GM12892 (cell line): Measurements from ENCODE around the gene HSPA12B.

Source experiments
- POLR2A ChIP-seq: IDR thresholded peaks from 2 replicates; pipeline ENCODE4 v1.6.1; 2011; ENCODE audit warnings: low read depth, low read length, control low read depth
- POLR2AphosphoS5 ChIP-seq: IDR thresholded peaks from 2 replicates; pipeline ENCODE4 v1.6.1; 2011; ENCODE audit warnings: low read depth, low read length, control low read depth
- TAF1 ChIP-seq: IDR thresholded peaks from 2 replicates; pipeline ENCODE4 v1.6.1; 2011; ENCODE audit warnings: low read depth, mild to moderate bottlenecking, control low read depth, low read length, borderline replicate concordance

DNA sequence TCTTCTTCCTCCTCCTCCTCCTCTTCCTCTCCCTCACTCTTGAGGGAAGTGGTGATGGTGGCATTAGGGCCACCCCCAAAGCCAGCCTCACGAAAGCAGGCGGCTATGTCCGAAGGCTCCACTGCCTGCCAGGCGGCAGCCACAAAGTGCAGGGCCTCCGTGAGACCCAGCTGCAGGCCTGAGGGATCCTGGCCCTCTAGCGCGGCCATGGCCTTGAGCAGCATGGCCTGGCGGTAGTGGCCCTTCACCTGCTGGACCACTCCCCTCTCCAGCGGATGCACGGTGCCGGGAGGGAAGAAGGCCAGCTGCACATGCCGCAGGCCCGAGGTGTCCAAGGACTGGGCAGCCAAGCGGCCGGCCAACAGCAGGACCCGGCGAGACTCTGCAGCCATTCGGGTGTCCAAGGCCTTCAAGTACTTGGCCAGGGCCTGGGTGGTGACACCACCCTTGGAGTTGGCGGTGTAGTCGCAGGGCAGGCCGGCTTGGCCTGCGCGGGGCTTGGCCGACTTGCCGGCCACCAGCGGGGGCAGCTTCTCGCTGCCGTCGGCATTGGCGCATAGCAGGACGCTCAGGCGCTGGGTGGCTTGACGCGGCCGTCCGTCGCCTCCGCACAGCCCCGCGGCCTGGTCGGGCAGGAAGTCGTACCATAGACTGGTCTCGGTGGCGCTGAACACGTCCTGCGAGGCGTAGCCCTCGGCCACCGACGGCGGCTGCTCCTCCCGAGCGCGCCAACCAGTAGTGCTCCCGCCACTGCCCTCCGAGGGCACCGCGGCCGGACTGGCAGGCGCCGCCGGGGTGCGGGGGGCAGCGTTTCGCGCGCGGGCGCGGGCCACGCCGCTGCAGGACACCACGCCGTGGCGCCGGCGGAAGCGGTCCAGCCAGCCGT lies 53.0 kb downstream of the HSPA12B start:
- no peak for TF ChIP-seq TAF1
- TF ChIP-seq POLR2A: no peak
- no peak for TF ChIP-seq POLR2AphosphoS5
